Hepatocyte (in vitro differentiated cells): ENCODE measurements around the gene HM13.

ENCODE experiments used
- EZH2 ChIP-seq: fragments of 200-600 bp; sonication (generic); IDR thresholded peaks from 2 replicates; pipeline ENCODE4 v1.6.1; 2016; ENCODE audit warnings: antibody characterized with exemption, mild to moderate bottlenecking, borderline replicate concordance
- TF ChIP-seq, protein P1 (sequence below): fragments of 200-600 bp; sonication (generic); IDR thresholded peaks from 2 replicates; pipeline ENCODE4 v1.5.1; 2016; ENCODE audit warnings: antibody characterized with exemption, mild to moderate bottlenecking; ENCODE audit not compliant: poor library complexity

DNA sequence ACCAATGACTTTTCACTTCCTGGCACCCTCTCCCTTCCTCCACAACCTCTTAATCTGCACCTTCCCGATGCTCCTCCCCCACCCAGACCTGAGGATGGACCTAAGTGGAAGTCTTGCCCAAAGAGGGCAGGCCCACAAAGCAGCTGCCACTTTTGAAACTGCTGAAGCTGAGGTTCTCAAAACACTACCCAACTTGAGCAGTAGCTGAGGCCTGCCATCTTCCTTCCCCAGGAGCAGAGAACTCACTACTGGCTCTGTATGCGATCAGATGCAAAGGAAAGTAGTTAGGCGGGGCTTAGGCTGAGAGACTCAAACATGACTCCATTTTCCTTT is 1.5 kb downstream of the HM13 start:
- TF ChIP-seq, protein P1, sequence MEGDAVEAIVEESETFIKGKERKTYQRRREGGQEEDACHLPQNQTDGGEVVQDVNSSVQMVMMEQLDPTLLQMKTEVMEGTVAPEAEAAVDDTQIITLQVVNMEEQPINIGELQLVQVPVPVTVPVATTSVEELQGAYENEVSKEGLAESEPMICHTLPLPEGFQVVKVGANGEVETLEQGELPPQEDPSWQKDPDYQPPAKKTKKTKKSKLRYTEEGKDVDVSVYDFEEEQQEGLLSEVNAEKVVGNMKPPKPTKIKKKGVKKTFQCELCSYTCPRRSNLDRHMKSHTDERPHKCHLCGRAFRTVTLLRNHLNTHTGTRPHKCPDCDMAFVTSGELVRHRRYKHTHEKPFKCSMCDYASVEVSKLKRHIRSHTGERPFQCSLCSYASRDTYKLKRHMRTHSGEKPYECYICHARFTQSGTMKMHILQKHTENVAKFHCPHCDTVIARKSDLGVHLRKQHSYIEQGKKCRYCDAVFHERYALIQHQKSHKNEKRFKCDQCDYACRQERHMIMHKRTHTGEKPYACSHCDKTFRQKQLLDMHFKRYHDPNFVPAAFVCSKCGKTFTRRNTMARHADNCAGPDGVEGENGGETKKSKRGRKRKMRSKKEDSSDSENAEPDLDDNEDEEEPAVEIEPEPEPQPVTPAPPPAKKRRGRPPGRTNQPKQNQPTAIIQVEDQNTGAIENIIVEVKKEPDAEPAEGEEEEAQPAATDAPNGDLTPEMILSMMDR, result no peak
- no peak for TF ChIP-seq EZH2
